Activated T-cell treated with anti-CD3 and anti-CD28 coated beads for 4 hours (primary cell): ENCODE data around the gene NEAT1.
A peak's percentile ranks its signal among the peaks of the same experiment; 100 is the strongest.

Source experiments
- DNase-seq: peaks from one replicate; pipeline ENCODE4 v3.0.0-alpha.2; 2020

The NEAT1 gene

GRCh38 chr11:65422633-65423515, at the start of gene NEAT1:
TSS of gene NEAT1 (plus strand) at chr11:65422798.
- DNase-seq = peak; percentile 83

GRCh38 chr11:65373839-65374580, 48.6 kb upstream of the NEAT1 start:
- DNase-seq = no peak

- no peak for DNase-seq
These were observed 47.6 kb upstream of the NEAT1 start for GRCh38 chr11:65375012-65375411.

DNA sequence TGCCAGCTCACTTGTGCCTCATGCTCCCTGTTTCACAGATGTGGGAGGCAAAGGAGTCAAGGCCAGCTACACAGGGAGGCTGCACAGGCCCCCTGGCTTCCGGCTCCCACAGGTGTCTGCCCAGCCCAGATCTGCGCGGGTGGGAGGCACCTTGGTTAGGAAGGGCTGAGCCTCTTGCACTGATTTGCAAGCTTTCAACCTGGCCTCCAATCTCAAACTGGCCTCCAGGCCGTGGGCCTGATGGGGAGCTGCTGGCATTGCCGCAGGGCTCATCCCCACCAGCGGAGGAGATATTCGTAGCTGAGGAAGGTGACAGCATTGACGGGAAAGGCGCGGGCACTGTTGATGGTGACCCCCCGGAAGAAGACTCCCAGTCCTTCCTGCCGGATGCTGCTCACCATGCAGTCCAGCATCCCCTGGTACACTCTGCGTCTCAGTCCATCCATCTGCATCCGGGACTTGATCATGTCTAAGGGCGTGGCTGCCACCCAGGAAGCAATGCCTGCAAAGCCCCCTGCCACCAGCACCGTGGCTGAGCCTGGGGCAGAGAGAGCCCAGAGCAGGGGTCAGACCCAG, 46.4 kb upstream of the NEAT1 start:
- DNase-seq = no peak

DNA sequence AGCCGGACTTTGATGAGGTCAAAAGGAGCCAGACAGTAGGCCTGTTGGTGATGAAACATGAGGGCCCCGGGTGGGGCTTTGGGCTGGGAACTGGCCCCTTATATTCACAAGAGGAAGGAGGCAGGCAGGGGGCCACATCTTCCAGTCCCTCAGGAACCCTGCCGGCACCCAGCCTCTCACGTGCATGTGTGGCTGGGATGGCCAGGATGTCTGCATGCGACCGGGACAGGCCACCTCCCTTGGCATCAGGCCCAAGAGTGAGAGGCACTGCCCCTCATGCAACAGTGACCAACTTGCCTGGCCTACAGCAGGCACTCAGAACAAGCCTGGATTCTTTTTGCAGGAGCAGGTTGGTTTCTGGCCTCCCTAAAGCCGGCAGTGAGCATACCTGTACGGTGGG, 45.6 kb upstream of the NEAT1 start:
- DNase-seq = no peak

GRCh38 chr11:65377777-65378176, 44.8 kb upstream of the NEAT1 start:
- no peak for DNase-seq

- DNase-seq = no peak
These were observed 44.2 kb upstream of the NEAT1 start for GRCh38 chr11:65378208-65378927.

DNA sequence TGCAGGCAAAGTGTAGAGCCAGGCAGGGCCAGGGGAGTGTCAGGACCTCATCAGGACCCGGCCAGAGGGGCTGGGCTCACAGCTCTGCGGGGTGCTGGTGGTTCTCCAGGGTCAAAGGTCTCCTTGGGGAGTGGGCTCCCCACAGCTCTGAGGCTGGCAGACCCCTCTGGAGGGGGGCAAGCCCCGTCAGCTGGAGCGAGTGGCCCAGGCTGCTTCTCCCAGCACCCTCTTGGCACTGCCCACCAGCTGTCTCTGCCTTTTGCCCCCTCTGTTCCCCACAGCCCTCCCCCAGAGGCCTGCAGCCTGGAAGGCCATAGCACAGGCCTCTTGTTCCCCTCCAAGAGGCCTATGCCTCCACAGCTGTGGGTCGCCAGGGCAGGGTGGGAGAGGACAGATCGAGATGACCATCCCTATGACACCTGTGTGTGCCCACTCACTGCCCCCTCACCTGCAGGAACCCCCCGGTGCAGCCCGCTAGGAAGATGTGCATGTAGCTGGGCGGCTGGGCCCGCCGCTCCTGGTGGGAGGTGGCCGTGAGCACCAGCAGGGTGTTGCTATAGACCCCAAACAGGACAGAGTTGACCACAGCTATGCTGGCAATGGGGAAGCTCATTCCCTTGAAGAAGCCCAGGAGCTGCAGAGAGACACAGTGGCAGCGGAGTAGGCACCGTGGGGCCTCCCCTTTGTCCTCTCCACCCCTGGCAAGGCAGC, 43.5 kb upstream of the NEAT1 start:
- DNase-seq = no peak

GRCh38 chr11:65379698-65380459, 42.7 kb upstream of the NEAT1 start:
- DNase-seq = no peak

- no peak for DNase-seq
These were observed 42.0 kb upstream of the NEAT1 start for GRCh38 chr11:65380460-65381119.

DNA sequence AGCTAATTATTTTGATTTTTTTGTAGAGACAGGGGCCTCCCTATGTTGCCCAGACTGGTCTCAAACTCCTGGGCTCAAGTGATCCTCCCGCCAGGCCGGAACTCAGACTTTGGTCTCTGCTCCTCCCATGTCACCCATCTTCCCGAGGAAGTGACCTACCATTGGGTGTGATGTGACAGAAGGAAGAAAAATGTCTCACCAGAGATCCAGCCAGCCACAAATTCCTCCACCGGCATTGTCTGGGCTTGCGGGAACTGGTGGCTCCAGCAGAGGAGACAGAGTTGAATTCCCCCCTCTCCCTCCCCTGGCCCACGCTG, 40.9 kb upstream of the NEAT1 start:
- DNase-seq = no peak

DNA sequence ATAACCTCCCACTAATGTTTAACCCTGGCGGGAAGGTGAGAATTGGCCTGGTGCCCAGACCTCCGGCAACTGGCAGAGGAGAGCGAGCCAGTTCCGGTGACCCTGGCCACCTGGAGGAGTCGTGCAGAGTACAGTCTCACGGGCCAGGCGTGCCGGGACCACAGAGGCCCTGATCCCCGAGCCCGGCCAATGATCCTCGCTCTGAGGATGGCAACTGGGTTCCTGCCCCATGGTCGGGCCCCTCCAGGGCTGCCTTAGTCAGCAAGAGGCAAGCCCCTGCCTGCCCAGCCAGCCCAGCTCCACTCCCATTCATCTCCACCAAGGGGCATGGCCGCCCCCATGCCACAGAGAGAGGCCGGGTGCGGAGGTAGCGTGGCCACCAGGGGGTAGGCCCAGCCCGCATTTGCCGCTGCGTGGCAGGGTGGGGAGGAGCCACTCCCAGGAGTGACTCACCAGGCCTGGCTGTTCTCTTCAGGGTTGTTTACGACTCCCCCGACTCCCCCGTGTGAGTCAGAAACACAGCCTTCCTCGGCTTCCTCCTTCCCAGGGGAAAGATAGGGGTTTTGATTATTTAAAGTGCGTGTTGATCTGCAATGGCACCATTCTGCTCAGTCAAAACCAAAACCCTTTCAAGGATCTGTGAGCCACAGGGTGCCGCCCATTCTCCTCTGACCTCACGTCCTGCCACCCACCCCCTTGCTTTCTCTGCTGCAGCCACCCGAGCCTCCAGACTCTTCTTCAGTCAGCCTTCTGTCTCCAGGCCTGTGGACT, 40.4 kb upstream of the NEAT1 start, which contains the start of gene SLC25A45:
Gene SLC25A45 (minus strand): TSS at position 614 of the 771 bp plus-strand sequence. CDS start 695 bp downstream, outside the sequence.
- peak; percentile 89 for DNase-seq

DNA sequence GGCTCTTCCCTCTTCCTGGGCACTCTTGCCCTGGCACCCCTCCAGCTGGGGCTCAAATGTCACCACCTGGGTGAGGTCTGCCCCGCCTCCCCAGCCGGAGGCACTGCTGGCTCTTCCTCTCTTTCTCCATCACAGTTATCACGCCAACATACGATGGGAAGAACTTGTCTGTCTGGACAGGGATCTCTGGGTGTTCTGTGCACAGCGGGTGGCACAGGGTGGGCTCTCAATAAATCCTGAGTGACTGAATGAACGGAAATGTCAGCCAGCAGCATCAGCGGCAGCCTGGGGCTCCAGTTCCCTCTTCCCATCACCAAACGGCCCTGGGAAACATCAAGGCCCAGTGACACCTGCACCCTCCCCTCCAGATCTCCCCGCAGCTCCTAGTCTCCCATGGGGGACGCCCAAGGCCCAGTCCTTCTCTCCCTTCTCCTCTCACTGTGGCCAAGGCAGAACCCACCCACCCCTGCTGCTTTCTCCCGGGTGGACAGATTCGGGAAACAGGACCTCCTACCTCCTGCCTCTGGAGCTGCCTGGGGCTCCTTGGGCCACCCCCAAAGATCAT, 39.7 kb upstream of the NEAT1 start:
- DNase-seq = no peak

- no peak for DNase-seq
These were observed 38.8 kb upstream of the NEAT1 start for GRCh38 chr11:65383778-65384177.

GRCh38 chr11:65384301-65384889, 38.2 kb upstream of the NEAT1 start:
- DNase-seq = no peak

DNA sequence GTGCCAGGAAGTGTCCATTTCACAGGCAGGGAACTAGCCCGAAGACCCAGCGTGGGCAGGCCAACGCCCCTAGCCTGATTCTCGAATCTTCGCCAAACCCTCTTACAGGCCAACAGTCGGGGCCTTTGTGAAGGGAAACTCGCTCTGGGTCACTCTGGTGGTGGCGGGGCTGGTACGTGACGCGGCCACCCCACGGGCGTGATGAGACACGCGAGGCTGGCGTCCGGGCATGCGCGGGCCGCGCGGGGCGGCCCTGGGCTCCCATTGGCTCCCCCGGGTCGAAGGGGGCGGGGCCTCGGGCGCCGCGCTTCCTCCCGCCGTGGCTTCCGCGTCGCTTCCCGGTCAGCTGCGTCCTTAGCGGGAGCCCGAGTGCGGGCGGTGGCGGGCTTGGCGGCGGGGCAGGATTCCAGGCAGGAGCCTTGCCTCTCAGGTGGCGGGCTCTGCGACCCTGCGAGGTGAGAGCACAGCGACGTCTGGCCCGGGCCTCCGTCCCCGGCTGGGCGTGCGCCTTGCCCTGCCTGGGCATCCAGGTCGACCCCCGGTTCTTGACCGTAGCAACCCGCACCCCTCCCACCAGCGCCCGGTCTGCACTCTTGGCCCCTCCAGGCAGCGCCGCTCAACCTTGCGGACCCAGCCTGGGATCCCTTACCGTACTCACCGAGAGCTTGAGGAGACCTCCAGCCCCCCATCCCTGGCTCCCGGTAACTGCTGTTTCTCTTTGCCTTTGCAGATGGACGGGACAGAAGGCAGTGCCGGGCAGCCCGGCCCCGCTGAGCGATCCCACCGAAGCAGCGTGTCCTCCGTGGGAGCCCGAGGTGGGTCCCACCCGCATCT, 36.1 kb upstream of the NEAT1 start, which contains the start of gene FRMD8:
Gene FRMD8 (plus strand): TSS at position 331 of the 834 bp plus-strand sequence. CDS start 400 bp downstream, at position 731.
- peak; percentile 84 for DNase-seq

GRCh38 chr11:65388731-65389130, 33.9 kb upstream of the NEAT1 start:
- DNase-seq = no peak

DNA sequence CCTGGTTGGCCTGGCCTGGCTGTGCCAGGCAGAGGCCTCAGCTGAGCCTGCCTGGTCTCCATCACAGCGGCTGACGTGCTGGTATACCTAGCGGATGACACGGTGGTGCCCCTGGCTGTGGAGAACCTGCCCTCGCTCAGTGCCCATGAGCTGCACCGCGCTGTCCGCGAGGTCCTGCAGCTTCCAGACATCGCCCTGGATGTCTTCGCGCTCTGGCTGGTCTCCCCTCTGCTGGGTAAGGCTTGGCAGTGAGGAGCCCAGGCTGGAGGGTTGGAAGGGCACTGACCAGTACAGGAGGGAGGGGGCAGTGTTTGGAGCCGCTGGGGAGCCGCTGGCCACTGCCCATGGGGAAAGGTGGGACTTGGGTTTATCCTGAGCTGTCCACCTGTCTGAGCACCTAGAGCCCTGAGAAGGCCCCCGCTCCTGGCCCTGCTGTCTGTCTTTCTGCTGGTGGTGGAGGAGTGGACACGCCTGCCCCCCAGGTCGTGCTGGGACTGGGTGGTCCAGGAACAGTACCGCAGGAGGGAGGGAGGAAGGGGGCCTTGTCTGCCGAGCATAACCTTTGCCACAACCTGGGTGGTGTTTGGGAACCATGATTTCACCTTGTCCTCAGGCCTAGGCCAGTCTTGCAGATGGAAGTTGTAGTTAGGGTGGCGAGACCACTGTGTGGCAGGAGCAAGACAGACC, 33.2 kb upstream of the NEAT1 start:
- DNase-seq = no peak
